Activated B cell treated with CpG ODN at 0.5 μM for 24 hours (primary cell): Measurements from ENCODE around the gene FMOD. TPM values are rescaled to one million over a fixed set of nuclear protein-coding genes. Genes with fewer than 3 reads are reported as not detected.
A peak's percentile ranks its signal among the peaks of the same experiment; 100 is the strongest.

Source experiments
- ATAC-seq: fragments of 200-7000 bp; cut with Tn5 transposase; one replicate; pipeline ENCODE4 v1.10.0; 2021; ENCODE audit warnings: low read depth, mild to moderate bottlenecking, moderate library complexity
- CTCF ChIA-PET: fragments of 350-600 bp; sonication (Branson Sonifier 250); formaldehyde crosslinking; loops from one replicate; lab custom pipeline; 2021; ENCODE audit warnings: antibody characterized with exemption; lab: Charles Lee
- POLR2A ChIA-PET: fragments of 350-600 bp; sonication (Branson Sonifier 250); formaldehyde crosslinking; loops from one replicate; lab custom pipeline; 2021; ENCODE audit warnings: antibody characterized with exemption; lab: Charles Lee
- DNase-seq: peaks from one replicate; pipeline ENCODE4 v3.0.0; 2022
- H3K27ac Mint-ChIP-seq: one replicate; pipeline ENCODE4 v1.8.0; 2020; ENCODE audit warnings: mixed read lengths
- H3K27me3 Mint-ChIP-seq: one replicate; pipeline ENCODE4 v1.8.0; 2021; ENCODE audit warnings: mixed read lengths
- H3K36me3 Mint-ChIP-seq: one replicate; pipeline ENCODE4 v1.8.0; 2021; ENCODE audit warnings: low read depth, mixed read lengths
- H3K4me1 Mint-ChIP-seq: one replicate; pipeline ENCODE4 v1.8.0; 2021; ENCODE audit warnings: mixed read lengths
- H3K4me3 Mint-ChIP-seq: one replicate; pipeline ENCODE4 v1.8.0; 2020; ENCODE audit warnings: mild to moderate bottlenecking, mixed read lengths
- H3K9me3 Mint-ChIP-seq: one replicate; pipeline ENCODE4 v1.8.0; 2020; ENCODE audit warnings: mixed read lengths
- intact Hi-C: fragments of 100-400 bp; cut with micrococcal nuclease; formaldehyde crosslinking; loops from one replicate; pipeline ENCODE4 v1.15.1; 2024
- total RNA-seq: library from RNA; stranded (reverse); gene quantifications from 2 replicates; pipeline ENCODE4 v1.2.3, GENCODE V29; 2022
- TF ChIP-seq, protein P1 (sequence below): fragments of 200-600 bp; IDR thresholded peaks from one replicate; pipeline ENCODE4 v1.8.0; 2022; ENCODE audit warnings: antibody characterized with exemption, mild to moderate bottlenecking

Gene FMOD
- total RNA-seq, 1 donor from 2014 or later: not detected

DNA sequence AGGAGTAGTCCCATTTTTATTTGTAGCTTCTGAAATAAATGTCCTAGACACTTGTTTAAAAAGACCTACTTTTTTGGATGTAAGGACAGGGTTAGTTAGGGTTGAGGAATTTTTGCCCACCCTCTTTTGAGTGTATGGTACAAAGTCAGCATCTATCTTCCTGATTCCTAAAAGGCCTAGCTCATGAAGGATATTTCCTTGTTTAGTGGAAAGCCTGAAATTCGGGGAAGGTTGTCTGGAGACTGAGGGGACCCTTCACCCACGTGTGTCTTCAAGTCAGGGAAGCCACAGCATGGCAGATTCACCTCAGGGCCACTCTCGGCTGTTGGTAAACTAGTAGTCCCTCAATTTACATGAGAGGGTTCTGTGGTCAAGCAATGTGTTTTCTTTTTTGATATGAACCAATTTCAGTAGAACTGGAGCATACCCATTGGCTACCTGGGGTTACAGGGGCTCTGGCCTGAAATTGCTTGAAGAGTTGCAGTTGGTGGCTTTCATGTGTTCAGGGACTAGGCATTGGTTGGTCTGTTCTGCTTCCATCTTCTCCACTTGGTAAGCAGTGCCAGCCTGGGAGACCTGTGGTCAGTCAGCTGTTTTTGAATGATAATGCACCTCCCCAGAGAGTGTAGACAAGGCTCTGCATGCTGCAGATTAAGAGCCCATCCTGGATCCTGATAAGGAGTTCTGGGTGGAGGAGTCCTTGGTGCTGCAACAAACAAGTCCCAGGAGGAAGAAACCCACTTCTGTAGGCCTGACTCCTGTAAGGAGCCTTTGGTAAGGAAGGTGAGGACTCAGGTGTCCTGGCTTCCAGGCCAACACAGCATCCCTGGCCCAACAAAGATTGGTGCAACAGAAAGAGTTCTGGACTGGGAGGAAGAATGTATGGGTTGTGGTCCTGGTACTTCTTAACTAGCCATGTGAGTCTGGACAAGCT is 39.3 kb downstream of the FMOD start:
- Mint-ChIP-seq H3K36me3 (peaks cover 71% of the 10 kb centered on the region), H3K9me3 (no peaks in the 10 kb centered on the region)
- no peak for DNase-seq

DNA sequence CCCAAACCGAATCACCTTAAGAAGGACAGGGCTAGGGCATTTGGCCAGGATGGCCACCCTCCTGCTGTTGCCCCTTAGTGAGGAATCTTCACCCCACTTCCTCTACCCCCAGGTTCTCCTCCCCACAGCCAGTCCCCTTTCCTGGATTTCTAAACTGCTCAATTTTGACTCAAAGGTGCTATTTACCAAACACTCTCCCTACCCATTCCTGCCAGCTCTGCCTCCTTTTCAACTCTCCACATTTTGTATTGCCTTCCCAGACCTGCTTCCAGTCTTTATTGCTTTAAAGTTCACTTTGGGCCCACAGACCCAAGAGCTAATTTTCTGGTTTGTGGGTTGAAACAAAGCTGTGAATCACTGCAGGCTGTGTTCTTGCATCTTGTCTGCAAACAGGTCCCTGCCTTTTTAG is 42.0 kb downstream of the FMOD start:
- intact Hi-C loops: no loop called here
- Mint-ChIP-seq H3K27me3 (no peaks in the 10 kb centered on the region), H3K4me3 (peak overlapping the region; percentile 92), H3K4me1 (peaks cover 67% of the 10 kb centered on the region), H3K27ac (peak overlapping the region; percentile 95), H3K36me3 (peaks cover 81% of the 10 kb centered on the region), H3K9me3 (no peaks in the 10 kb centered on the region)
- ATAC-seq (no peak), DNase-seq (no peak)
- POLR2A ChIA-PET: interaction anchor here (0.5 to 14.7 kb wide), 8 partner anchors 9 to 56 kb away, joined by 3 to 1942 read pairs (median 37); no protein-coding TSS in a partner anchor
- TF ChIP-seq, protein P1, sequence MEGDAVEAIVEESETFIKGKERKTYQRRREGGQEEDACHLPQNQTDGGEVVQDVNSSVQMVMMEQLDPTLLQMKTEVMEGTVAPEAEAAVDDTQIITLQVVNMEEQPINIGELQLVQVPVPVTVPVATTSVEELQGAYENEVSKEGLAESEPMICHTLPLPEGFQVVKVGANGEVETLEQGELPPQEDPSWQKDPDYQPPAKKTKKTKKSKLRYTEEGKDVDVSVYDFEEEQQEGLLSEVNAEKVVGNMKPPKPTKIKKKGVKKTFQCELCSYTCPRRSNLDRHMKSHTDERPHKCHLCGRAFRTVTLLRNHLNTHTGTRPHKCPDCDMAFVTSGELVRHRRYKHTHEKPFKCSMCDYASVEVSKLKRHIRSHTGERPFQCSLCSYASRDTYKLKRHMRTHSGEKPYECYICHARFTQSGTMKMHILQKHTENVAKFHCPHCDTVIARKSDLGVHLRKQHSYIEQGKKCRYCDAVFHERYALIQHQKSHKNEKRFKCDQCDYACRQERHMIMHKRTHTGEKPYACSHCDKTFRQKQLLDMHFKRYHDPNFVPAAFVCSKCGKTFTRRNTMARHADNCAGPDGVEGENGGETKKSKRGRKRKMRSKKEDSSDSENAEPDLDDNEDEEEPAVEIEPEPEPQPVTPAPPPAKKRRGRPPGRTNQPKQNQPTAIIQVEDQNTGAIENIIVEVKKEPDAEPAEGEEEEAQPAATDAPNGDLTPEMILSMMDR: no peak
- CTCF ChIA-PET: interaction anchor here (0.8 to 9.7 kb wide), 7 partner anchors 10 to 393 kb away, joined by 3 to 199 read pairs (median 100); no protein-coding TSS in a partner anchor

More for the DNA sequence above, 39.3 kb downstream of the FMOD start:
- Mint-ChIP-seq H3K27me3 (no peaks in the 10 kb centered on the region), H3K4me3 (peak overlapping the region; percentile 28), H3K27ac (peak overlapping the region; percentile 46), H3K4me1 (peaks cover 67% of the 10 kb centered on the region)
- no peak for ATAC-seq
- CTCF ChIA-PET: interaction anchor here (7.8 to 9.7 kb wide), 4 partner anchors 12 to 40 kb away, joined by 100 to 199 read pairs (median 158); no protein-coding TSS in a partner anchor
- POLR2A ChIA-PET: interaction anchor here (2.8 to 14.7 kb wide), 5 partner anchors 11 to 30 kb away, joined by 21 to 1942 read pairs (median 194); no protein-coding TSS in a partner anchor
- TF ChIP-seq, protein P1: no peak
- intact Hi-C loops: loop anchor here (1.0 kb wide), 1 partner anchor 9 kb away; no protein-coding TSS in a partner anchor

DNA sequence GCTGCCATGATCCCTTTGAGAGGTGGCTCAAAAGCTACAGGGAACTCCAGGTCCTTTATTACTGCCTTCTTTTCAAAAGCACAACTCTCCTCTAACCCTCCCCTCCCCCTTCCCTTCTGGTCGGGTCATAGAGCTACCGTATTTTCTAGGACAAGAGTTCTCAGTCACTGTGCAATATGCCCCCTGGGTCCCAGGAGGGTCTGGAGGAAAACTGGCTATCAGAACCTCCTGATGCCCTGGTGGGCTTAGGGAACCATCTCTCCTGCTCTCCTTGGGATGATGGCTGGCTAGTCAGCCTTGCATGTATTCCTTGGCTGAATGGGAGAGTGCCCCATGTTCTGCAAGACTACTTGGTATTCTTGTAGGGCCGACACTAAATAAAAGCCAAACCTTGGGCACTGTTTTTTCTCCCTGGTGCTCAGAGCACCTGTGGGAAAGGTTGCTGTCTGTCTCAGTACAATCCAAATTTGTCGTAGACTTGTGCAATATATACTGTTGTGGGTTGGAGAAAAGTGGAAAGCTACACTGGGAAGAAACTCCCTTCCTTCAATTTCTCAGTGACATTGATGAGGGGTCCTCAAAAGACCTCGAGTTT is 42.5 kb downstream of the FMOD start:
- CTCF ChIA-PET: interaction anchor here (1.3 to 9.7 kb wide), 8 partner anchors 8 to 394 kb away, joined by 3 to 199 read pairs (median 56); no protein-coding TSS in a partner anchor
- Mint-ChIP-seq H3K4me3 (peak overlapping the region; percentile 92), H3K27me3 (no peaks in the 10 kb centered on the region), H3K27ac (peak overlapping the region; percentile 95), H3K36me3 (peaks cover 76% of the 10 kb centered on the region), H3K9me3 (no peaks in the 10 kb centered on the region), H3K4me1 (peaks cover 69% of the 10 kb centered on the region)
- POLR2A ChIA-PET: interaction anchor here (0.6 to 14.7 kb wide), 8 partner anchors 9 to 55 kb away, joined by 3 to 1942 read pairs (median 39); no protein-coding TSS in a partner anchor
- no peak for DNase-seq
- TF ChIP-seq, protein P1: no peak
- no peak for ATAC-seq
- intact Hi-C loops: no loop called here

DNA sequence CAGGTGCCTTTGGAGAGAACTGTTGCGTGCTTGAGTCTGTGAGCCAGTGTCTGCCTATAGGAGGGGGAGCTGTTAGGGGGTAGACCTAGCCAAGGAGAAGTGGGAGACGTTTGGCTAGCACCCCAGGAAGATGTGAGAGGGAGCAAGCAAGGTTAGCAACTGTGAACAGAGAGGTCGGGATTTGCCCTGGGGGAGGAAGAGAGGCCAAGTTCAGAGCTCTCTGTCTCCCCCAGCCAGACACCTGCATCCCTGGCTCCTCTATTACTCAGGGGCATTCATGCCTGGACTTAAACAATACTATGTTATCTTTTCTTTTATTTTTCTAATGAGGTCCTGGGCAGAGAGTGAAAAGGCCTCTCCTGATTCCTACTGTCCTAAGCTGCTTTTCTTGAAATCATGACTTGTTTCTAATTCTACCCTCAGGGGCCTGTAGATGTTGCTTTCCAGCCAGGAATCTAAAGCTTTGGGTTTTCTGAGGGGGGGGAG is 43.2 kb downstream of the FMOD start:
- peak overlapping the region; percentile 95 for H3K27ac Mint-ChIP-seq
- ATAC-seq: no peak
- H3K36me3 Mint-ChIP-seq: peaks cover 72% of the 10 kb centered on the region
- TF ChIP-seq, protein P1: no peak
- H3K4me1 Mint-ChIP-seq: peaks cover 71% of the 10 kb centered on the region
- POLR2A ChIA-PET: interaction anchor here (2.4 to 14.7 kb wide), 6 partner anchors 8 to 30 kb away, joined by 29 to 1942 read pairs (median 120); no protein-coding TSS in a partner anchor
- H3K27me3 Mint-ChIP-seq: no peaks in the 10 kb centered on the region
- no peaks in the 10 kb centered on the region for H3K9me3 Mint-ChIP-seq
- peak overlapping the region; percentile 92 for H3K4me3 Mint-ChIP-seq
- intact Hi-C loops: no loop called here
- CTCF ChIA-PET: interaction anchor here (1.3 to 9.7 kb wide), 8 partner anchors 9 to 180 kb away, joined by 5 to 199 read pairs (median 56); no protein-coding TSS in a partner anchor
- DNase-seq: no peak
